HS-27A (cell line): Measurements from ENCODE around the gene ZNF438.

ENCODE experiments used
- DNase-seq: peaks from one replicate; pipeline ENCODE4 v3.0.0-alpha.2; 2012; ENCODE audit warnings: low read depth, missing footprints

ZNF438 gene

DNA sequence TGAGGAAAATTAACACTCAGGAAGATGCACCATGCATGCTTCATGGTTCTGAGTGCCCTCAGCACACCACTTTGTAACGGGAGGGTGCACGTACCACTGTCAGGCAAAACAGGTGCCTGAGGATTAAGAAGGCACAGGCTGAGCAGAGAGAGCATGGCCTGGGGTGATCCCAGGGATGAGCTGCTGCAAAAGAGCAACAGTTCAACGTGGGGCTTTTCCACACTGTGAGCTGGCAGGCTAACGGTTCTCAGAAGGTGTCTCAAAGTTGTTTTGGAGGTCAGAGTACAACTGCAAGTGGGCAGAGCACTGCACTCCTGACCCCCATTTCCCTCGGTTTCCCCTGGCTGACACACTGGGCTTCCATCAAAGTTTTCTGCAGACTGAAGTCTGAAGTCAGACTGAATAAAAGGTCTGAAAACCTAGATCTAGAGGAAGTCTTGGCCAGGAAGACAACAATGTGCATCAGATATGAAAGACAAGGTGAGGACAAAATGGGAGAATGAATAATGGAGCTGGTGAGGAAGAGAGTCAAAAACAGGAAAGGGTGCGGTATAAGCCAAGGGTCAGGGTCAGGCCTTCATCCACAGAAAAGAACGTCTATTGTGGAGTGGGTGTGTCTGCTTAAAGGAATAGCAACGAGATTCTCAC is 20.5 kb downstream of the ZNF438 start:
- no peak for DNase-seq

DNA sequence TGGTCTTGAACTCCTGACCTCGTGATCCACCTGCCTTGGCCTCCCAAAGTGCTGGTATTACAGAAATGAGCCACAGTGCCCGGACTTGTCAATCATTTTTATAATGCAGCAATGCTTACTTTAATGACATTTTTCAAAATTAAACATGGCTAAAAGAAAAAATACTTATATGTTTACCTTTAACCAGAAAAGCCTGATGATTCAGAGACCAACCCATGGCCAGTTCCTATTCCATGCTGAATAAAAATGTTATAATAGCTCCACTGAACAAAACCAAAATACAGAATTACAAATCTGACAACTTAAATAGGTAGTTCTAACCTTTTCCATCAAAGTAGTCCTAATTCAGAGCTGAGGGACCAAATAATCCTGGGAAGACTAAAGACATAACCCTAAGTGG is 21.6 kb downstream of the ZNF438 start:
- no peak for DNase-seq

DNA sequence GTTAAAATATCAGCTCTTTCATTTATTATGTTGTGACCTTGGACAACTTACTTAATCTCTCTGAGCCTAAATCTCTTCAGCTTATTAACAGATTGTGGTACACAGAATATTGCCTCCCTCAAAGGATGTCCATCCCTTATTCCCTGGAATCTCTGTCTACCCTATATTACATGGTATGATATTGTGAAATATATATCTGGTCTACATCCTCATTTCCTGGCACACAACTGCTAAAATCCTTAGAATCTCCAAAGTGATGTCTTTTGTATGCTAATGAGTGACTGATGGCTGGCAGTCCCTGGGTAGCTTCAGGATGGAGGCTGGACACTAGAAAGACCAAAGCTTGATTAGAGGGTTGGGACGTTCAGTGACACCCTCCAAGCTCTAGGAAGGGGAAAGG is 25.8 kb downstream of the ZNF438 start:
- DNase-seq: no peak

DNA sequence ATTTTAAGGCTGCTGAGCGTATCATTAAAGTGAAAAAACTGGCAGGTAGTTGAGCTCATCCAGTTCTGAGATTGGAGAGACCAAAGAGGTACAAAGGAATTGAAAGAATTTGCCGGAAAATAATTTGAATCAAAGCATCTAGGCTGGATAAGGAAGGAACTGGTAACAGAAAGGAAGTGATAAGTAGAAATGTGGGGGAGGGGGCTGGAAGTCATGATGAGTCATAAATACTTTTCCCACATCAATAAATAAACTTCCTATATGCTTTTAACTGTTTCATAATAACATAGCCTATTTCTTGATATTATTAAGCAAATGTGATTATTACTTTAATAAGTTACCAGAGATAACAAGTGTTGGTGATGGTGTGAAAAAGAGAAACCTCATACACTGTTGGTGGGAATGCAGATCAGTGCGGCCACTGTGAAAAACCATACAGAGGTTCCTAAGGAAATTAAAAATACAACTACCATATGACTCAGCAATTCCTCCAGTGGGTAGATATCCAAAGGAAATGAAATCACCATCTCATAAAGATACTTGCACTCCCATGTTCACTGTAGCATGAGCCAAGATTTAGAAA is 27.0 kb downstream of the ZNF438 start:
- no peak for DNase-seq

DNA sequence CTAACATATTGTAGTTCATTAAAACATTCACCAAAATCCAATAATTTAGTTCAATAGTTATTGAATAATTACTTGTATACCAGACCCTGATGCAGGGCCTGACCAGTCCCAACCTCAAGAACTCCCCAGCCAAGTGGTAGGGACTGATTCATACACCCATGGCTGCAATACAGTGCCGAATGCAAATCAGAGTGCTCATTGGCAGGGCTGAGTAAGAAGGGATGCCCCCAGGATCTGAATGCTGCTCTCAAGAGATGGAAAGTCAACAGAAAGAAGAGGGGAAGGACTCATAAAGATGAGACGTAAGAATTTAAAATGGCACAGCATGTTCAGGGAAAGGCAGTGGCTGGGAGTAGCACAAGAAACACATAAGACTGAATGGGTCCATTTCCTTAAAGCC is 29.9 kb downstream of the ZNF438 start:
- no peak for DNase-seq

DNA sequence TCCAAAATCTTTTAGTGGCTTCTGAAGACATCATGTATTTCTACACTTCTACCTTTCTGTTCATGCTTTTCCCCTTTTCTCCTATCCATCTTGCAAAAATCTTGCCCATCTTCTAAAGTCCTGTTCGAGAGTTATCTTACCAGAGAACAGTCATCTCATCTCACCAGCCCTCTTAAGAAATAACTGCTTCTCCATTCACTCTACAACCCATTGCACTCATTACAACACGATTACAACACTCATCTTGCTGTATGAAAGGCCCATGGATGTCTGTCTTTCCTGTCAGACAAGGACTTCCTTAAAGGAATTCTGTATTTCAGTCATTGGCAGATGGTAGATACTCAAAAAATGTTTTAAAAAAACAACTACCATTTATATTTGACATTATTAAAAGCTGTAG is 30.8 kb downstream of the ZNF438 start:
- no peak for DNase-seq

DNA sequence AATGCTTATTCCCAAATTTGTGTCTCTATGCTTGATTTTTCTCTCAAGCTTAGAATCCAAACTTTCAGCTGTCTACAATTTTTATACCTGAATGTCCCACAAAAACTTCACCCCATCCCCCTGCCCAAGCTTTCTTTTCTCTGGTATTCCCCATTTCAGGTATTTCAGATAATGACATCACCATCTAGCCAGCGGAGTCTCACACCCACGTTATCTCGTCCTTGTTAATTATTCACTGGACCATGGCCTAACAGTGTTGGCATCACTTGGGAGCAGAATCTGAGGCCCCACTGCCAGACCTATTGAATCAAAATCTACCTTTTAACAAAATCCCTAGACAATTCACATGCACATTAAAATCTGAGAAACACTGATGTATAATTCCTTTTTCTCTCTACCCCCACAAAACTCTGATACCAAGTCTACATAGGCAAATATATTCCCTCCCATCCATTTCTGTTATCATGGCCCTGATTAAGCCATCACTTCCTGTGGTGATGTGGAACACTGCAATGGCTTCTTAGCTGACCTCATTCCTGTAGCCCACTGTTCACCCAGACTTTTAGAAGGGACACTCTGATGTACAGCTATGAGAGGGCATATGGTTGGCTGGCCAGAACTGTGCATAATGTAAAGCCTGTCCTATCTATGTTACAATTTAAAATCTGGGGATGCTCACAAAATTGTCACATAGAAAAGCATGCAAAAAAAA is 31.4 kb downstream of the ZNF438 start:
- DNase-seq: no peak

DNA sequence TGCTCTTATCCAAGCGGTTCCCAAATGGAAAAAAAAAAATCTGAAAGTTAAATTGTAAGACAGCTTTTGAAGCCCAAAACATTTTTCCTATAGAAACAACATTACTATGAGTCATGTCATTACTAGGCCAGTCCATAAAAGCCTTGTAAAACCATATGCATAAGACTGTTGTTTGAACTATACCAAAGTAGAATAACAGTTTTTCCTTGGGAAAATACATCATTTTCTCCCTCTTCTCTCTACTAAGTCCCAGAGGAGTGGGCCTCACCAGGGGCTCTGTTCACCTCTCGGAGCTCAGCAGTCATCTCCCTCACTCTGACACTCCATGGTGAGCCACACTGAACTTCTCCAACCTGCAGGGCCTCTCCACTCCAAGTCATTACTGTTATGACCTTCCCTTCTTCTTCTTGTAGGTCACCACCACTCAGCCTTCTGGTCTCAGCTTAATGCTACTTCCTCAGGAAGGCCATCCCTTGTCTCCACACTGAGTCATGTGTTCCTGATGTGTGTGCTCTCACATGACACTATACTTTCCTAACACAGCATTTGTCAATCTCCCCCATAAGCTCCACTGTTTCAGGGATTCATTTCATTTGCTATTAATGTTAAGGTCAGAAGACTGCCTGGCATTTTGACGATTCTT is 32.5 kb downstream of the ZNF438 start:
- no peak for DNase-seq

DNA sequence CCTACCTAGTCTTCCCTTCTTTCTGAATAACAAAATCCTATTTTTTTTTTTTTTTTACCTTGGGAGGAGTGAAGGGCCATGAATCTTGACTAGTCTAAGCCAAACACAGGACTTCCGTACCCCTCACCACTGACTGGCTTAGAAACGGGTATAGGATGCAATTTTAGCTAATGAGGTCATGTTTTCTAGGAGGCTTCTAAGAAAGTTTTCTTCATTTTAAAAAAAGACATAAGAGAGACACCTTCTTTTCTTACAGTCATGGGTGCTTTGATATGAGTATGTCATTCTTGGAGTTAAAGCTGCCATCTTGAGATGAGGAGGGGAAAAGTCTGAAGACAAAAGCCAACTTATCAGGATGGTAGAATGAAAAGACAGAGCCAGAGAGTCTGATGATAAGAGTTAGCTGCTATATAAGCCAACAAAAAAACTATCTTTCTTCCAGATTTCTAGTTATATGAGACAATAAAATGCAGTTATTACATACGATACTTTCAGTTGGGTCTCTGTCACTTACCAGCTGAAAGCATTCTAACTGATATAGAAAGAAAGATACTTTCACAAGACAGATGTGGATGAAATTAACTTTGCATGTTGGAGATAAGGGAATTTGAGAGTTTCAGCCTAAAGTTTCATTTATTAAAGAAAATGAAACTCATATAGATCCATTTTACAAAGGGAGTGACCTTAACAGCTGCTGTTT is 34.0 kb downstream of the ZNF438 start:
- DNase-seq: no peak

DNA sequence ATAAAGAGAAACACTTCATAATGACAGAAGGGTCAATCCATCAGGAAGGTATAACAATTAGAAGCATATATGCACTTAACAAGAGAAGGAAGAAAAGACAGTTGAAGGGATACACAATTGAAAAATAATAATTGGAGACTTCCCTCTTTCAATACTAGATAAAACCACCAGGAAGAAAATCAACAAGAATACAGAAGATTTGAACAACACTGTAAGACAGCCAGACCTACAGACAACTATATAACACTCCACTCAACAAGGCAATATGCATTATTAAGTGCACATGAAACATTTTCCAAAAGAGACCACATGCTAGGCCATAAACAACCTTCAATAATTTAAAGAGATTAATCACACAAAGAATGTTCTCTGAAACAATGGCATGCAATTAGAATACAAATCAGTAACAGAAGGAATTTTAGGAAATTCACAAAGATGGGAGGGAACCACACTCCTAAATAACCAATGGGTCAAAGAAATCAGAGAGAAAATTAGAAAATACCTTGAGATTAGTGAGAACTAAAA is 35.1 kb downstream of the ZNF438 start:
- DNase-seq: no peak

DNA sequence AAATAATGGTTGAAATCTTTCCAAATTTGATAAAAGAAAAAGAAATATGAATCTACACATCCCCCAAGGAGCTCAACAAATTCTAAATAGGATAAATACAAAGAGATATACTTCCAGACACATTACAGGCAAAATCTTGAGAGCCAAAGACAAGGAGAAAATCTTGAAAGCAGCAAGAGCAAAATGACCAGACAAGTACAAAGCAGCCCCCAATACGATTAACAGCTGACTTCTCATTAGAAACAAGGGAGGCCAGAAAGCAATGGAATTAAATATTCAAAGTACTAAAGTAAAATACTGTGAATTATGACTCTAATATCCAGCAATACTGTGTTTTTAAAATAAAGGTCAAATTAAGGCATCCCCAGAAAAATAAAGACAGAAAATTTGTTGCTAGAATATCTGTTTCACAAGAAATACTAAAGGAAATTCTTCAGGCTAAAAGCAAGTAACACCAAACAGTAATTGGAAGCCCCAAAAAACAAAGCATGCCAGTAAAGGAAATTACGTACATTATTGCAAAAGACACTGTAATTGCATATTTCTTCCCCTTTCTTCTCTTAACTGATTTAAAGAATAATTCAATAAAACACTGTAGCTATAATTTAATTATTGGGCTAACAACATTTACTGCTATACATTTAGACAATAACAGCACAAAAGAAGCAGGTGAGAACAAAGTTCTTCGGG is 36.4 kb downstream of the ZNF438 start:
- DNase-seq: no peak

DNA sequence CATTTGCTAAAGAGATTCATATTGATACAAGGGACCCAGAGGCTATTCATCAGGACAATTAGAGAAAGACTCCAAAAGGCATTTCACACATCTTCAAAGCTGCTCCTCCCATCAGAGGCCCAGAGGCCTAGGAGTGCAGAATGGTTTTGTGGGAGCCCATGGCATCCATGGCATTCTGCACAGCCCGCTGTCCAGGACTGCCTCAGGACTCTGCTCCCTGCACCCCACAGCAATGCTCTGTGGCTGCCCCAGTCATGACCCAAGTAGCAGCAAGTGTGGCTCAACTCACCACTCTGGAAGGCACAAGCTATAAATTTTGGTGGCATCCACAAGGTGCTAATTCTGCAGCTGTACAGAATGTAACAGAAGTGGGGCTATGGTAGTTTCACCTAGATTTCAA is 38.5 kb downstream of the ZNF438 start:
- DNase-seq: no peak

DNA sequence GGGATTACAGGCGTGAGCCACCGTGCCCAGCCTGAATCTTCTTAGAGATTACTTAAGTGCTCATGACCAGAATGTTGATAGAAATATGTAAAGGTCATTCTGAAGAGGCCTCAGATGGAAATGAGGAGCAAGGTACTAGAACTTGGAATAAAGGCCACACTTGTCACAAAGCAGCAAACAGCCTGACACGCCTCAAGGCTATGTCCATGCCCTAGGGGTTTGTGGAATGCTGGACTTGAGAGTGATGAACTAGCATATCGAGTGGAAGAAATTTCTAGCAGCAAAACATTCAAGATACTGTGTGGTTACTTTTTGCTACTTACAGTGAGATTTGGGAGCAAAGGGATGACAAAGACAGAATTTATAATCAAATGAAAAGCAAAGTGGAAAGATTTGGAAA is 39.0 kb downstream of the ZNF438 start:
- no peak for DNase-seq

DNA sequence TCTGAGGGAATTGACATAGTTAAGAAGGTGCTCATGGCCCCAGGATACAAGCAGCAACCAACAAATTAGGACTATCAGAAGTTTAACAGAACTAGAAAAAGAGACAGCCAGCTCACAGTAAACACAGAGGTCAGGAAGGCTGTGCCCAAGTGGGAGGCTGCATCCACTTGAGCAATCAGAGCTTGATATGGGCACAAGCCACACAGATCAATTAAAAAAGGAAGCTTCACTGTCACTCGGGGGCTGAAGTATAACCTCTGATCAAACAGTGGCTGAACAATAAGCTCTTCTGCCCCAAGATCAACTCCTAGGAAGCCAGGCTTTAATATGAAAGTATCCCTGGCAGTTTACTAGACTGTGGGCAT is 40.0 kb downstream of the ZNF438 start:
- DNase-seq: no peak

DNA sequence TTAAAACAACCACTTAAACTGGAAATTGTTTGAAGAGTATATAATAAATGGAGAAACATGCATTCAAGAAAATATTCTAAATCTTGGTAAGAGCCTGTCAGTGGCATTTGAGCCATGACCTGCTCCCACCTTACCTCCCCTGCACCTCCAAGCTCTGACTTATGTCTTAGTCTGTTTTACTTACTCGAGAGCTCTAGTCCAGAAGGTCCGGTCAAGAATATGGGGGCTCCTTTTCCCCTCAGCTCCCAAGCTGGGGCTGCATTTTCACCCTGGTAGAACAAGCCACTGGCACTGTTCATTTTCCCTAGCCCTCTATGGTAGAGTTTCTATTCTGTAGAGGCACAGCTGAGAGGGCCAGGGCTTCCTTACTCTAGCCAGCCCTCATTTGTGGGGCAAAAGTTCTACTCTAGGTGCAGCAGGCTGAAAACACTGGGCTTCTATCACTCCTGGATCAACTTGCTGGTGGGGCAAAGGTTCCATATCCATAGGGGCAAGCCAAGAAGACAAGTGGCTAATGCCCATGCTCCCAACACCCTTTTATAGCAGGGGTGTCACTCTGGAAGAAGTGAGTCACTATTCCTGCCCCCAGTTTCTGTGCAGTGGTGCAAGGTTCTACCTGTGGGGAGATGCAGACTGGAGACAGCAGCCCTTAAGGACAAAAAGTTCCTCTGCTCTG is 40.6 kb downstream of the ZNF438 start:
- DNase-seq: no peak

DNA sequence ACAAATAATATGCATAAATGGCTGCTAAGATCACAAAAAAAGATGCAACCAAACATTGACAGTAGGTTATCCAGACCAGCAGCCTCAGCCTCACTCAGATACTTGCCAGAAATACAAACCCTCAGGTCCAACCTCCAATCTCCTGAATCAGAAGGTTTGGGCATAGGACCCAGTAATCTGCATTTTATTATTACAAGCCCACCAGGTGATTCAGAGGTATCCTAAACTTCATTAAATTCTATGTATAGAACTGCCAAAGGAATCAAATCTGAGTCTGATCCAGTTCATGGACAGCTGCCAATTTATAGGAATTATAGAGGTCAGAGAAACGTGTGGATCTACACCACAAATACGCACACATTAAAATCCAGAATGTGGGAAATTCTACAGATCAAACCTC is 41.3 kb downstream of the ZNF438 start:
- no peak for DNase-seq

DNA sequence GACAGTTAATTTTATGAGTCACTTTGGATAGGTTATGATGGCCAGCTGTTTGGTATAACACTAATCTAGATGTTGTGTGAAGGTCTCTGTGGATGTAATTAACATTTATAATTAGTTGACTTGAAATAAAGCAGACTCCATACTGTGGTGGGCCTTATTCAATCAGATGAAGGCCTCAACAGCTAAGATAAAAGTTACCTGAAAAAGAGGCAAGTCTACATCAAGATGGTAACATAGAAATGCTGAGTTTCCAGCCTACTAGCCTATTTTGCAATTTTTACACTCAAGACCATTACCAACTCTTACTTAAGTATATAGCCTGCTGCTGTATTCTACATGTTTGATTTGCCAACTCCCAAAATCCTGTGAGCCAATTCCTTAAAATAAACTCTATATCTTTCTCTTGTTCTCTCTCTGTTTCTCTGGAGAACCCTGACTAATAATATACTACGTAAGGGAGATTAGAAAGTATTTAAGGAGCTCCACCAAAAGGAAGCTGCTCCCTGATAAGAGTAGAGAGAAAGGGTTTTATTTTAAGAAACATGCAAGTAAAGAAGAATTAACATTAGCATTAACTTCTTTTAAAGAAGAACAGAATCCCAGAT is 42.7 kb downstream of the ZNF438 start:
- DNase-seq: no peak

DNA sequence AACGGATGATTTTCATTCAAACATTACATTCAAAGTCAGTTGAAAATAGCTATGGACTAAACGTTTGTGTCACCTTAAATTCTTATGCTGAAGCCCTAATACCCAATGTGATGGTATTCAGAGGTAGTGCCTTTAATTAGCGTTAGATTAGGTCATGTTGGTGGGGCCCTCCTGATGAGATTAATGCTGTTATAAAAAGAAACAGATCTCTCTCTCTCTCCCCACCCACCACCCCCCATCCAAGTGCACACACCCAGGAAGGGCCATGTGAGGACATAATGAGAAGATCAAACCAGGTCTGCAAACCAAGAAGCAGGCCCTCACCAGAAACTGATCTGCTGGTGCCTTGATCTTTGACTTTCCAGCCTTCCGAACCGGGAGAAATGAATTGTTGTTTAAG is 44.2 kb downstream of the ZNF438 start:
- DNase-seq: no peak

DNA sequence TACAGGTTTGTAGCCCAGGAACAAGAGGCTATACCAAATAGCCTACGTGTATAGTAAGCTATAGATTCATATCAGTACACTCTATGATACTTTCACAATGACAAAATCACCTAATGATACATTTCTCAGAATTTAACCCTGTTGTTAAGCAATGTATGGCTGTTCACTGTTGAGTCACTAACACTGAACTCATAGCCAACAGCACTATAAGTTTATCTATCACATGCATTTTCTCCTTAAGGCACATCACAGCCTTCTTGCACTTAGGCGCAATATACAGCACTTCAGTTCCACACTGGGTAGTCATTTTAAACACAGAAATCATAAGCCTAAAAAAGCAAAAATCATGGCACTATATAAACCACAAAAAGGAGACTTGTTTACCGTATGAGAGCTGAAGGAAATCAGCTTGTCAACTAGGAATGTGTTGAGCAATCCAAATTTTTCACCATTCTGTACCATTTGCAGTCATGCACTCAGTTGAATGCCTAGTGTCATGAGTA is 45.6 kb downstream of the ZNF438 start:
- no peak for DNase-seq

DNA sequence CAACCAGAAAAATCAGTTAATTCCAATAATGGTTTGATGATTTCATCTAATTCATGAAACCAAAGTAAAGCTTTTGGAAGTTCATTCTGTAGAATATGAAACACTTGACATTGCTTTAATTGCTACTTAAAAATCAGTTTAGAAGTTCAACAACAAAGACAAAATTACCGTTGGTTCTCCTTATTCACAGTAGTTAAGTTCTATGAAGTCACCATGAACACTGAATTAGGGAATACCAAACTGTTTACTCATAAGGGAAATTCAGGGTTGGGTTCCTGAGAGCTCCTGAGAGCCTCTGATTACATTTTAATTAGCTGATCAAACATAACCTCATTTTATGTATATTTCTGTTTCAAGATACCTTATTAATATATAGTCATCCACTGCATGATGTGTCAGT is 46.2 kb downstream of the ZNF438 start:
- DNase-seq: no peak
